Neural crest cell (in vitro differentiated cells): ENCODE results near the gene CCDC27. TPM values are rescaled to one million over a fixed set of nuclear protein-coding genes. Genes with fewer than 3 reads are reported as not detected.

Source experiments
- DNase-seq: peaks from one replicate; pipeline ENCODE4 v3.0.0; 2021; ENCODE audit warnings: low read depth, mixed read lengths, low spot score
- H3K27ac Mint-ChIP-seq: one replicate; pipeline ENCODE4 v1.8.0; 2021; ENCODE audit warnings: mild to moderate bottlenecking, mixed read lengths; ENCODE audit not compliant: unreplicated experiment
- H3K27me3 Mint-ChIP-seq: 2 replicates; pipeline ENCODE4 v1.8.0; 2021; ENCODE audit warnings: low read depth, mild to moderate bottlenecking, mixed read lengths
- H3K36me3 Mint-ChIP-seq: 2 replicates; pipeline ENCODE4 v1.8.0; 2021; ENCODE audit warnings: low read depth, mild to moderate bottlenecking, mixed read lengths
- H3K4me1 Mint-ChIP-seq: 2 replicates; pipeline ENCODE4 v1.8.0; 2021; ENCODE audit warnings: mixed read lengths
- H3K4me3 Mint-ChIP-seq: one replicate; pipeline ENCODE4 v1.8.0; 2021; ENCODE audit warnings: mild to moderate bottlenecking, mixed read lengths
- H3K9me3 Mint-ChIP-seq: 2 replicates; pipeline ENCODE4 v1.8.0; 2021; ENCODE audit warnings: mixed read lengths
- CTCF ChIP-seq: fragments of 200-600 bp; sonication (generic); conservative IDR thresholded peaks from 2 replicates; pipeline ENCODE4 v1.5.0; 2021; ENCODE audit warnings: antibody characterized with exemption, mild to moderate bottlenecking
- total RNA-seq: library from RNA; stranded (reverse); gene quantifications from 2 replicates; pipeline ENCODE4 v1.2.1, GENCODE V29; 2021

Gene CCDC27
- total RNA-seq, 1 donor from 2014 or later = not detected

- no peaks in the 10 kb centered on the region for H3K36me3 Mint-ChIP-seq
- no peak for TF ChIP-seq CTCF
- no peak overlapping the region for H3K27ac Mint-ChIP-seq
- H3K27me3 Mint-ChIP-seq = no peaks in the 10 kb centered on the region
- no peaks in the 10 kb centered on the region for H3K9me3 Mint-ChIP-seq
- DNase-seq = no peak
- H3K4me1 Mint-ChIP-seq = peaks cover 21% of the 10 kb centered on the region
- H3K4me3 Mint-ChIP-seq = peak overlapping the region; percentile 39
These were observed 10.4 kb upstream of the CCDC27 start for GRCh38 chr1:3741566-3742438.

DNA sequence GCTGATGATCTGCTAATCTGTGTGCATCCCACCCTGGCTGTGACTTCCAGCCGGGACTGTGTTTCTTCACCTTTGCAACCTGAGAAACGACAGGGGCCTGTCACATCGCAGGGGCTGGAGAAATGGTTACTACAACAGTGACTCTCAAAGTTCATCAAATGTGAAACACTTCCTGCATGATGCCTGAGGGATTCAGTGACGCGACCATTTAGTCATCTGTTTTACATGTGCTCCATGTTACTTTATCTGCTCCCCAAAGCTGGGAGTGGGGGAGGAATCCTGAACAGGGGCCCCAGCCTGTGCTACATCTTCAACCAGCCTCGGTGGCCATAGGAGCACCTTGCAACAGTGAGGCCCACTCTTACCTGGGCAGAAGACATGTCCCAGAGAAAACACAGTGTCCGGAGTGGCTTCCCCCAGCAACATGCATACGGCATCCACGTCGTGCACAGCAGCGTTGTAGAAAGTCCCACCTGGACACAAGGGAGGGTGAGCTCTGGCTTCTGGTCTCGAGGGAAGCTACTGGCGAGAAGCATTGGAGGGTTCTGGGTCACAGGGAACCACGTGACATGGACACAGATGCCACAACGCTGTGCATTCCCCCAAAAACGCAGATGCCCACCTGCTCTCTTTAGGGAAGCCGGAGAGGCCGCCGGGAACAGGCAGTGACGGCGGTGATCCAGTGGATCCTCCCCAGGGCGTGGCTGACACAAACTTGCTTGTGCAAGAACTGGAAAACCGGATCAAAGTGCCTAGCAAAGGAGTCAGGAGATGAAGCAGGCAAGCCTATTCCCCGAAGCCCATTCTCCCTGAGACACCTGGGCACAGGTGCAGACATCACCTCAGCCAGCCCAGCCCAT lies 9.6 kb upstream of the CCDC27 start:
- no peak for DNase-seq
- Mint-ChIP-seq H3K4me1 (peaks cover 21% of the 10 kb centered on the region), H3K36me3 (no peaks in the 10 kb centered on the region), H3K27me3 (no peaks in the 10 kb centered on the region), H3K27ac (no peak overlapping the region), H3K4me3 (peak overlapping the region; percentile 29), H3K9me3 (no peaks in the 10 kb centered on the region)
- TF ChIP-seq CTCF = no peak

- Mint-ChIP-seq H3K4me3 (peak overlapping the region; percentile 29), H3K4me1 (peaks cover 21% of the 10 kb centered on the region), H3K27me3 (peaks cover 3% of the 10 kb centered on the region), H3K36me3 (no peaks in the 10 kb centered on the region), H3K27ac (no peak overlapping the region), H3K9me3 (no peaks in the 10 kb centered on the region)
- no peak for DNase-seq
- TF ChIP-seq CTCF = no peak
These were observed 8.8 kb upstream of the CCDC27 start for GRCh38 chr1:3743421-3743820.

DNA sequence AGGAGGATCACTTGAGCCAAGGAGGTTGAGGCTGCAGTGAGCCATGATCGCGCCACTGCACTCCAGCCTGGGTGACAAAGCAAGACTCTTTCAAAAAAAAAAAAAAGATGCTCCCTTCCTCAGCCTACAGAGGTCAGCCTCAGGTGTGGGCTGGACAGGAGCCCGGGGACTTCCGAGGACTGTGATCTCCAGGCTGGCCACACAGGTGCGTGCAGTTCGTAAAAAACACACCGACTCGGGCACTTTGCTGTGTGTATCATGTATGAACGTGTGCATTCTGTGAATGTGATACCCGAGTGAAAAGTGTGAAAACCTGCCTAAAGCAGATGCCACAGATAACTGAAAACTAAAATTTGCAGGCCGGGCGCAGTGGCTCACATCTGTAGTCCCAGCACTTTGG lies 8.4 kb upstream of the CCDC27 start:
- Mint-ChIP-seq H3K27ac (no peak overlapping the region), H3K36me3 (no peaks in the 10 kb centered on the region), H3K4me3 (no peak overlapping the region), H3K9me3 (no peaks in the 10 kb centered on the region), H3K27me3 (peaks cover 6% of the 10 kb centered on the region), H3K4me1 (peaks cover 21% of the 10 kb centered on the region)
- no peak for DNase-seq
- no peak for TF ChIP-seq CTCF

DNA sequence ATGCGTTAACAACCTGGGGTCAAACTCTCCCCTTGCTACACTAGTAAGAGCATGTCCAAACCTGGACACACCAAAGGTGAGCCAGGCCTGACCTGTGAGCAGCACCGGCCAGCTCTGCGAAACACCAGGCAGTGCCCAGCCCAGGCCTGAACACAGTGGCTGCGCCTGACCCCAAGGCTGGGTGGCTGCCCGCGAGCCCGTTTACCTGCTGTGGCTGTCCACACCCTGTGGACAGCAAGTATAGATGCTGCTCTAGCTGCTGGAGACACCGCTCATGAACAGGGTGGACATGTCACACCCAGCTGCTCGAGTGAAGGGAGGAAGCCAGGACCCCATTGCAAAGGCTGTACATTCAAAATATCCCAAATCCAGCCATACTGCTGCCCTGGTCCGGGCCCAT lies 7.6 kb upstream of the CCDC27 start:
- Mint-ChIP-seq H3K4me3 (no peak overlapping the region), H3K27me3 (peaks cover 14% of the 10 kb centered on the region), H3K27ac (no peak overlapping the region), H3K4me1 (peaks cover 21% of the 10 kb centered on the region), H3K9me3 (no peaks in the 10 kb centered on the region), H3K36me3 (no peaks in the 10 kb centered on the region)
- TF ChIP-seq CTCF = no peak
- no peak for DNase-seq
